Activated CD4-positive, CD25-positive, alpha-beta regulatory T cell treated with anti-CD3 and anti-CD28 coated beads, Interleukin-2, amount 50 U/mL, for 24 hours (primary cell): ENCODE results near the gene SH3GL3.

Experiments used
- ATAC-seq, 2 donors: fragments of 150-1000 bp; cut with Tn5 transposase; one replicate each; pipeline ENCODE4 v1.10.0; 2021; ENCODE audit warnings: mild to moderate bottlenecking in 1 of 2, moderate library complexity in 1 of 2

Gene SH3GL3

GRCh38 chr15:83570756-83571155 lies 123.6 kb downstream of the SH3GL3 start:
- ATAC-seq, result no peak

GRCh38 chr15:83571820-83572707 lies 124.9 kb downstream of the SH3GL3 start:
- no peak for ATAC-seq

- no peak for ATAC-seq
Measured at GRCh38 chr15:83574345-83574744, 127.2 kb downstream of the SH3GL3 start.

GRCh38 chr15:83578691-83579090 lies 131.6 kb downstream of the SH3GL3 start:
- ATAC-seq, result no peak

- no peak for ATAC-seq
Measured at GRCh38 chr15:83581381-83581780, 134.2 kb downstream of the SH3GL3 start.

- no peak for ATAC-seq
Measured at GRCh38 chr15:83582381-83582780, 135.2 kb downstream of the SH3GL3 start.

- ATAC-seq, result no peak
Measured at GRCh38 chr15:83585601-83586335, 138.6 kb downstream of the SH3GL3 start.

GRCh38 chr15:83587091-83587490 lies 139.9 kb downstream of the SH3GL3 start:
- ATAC-seq, result no peak

GRCh38 chr15:83588441-83588840 lies 141.3 kb downstream of the SH3GL3 start:
- no peak for ATAC-seq

- ATAC-seq, result no peak
Measured at GRCh38 chr15:83592370-83593040, 145.4 kb downstream of the SH3GL3 start.

- ATAC-seq, result no peak
Measured at GRCh38 chr15:83595191-83595590, 148.1 kb downstream of the SH3GL3 start.

GRCh38 chr15:83598031-83598430 lies 150.9 kb downstream of the SH3GL3 start:
- no peak for ATAC-seq

GRCh38 chr15:83602021-83602420 lies 154.9 kb downstream of the SH3GL3 start:
- no peak for ATAC-seq

GRCh38 chr15:83604549-83604948 lies 157.4 kb downstream of the SH3GL3 start:
- ATAC-seq, result no peak

GRCh38 chr15:83605111-83605945 lies 158.2 kb downstream of the SH3GL3 start:
- ATAC-seq, result no peak

- no peak for ATAC-seq
Measured at GRCh38 chr15:83610132-83610531, 163.0 kb downstream of the SH3GL3 start.

- no peak for ATAC-seq
Measured at GRCh38 chr15:83610901-83611685, 164.0 kb downstream of the SH3GL3 start.

- ATAC-seq, result no peak
Measured at GRCh38 chr15:83612226-83612625, 165.1 kb downstream of the SH3GL3 start.

GRCh38 chr15:83612898-83613635 lies 165.9 kb downstream of the SH3GL3 start:
- no peak for ATAC-seq

GRCh38 chr15:83613714-83614113 lies 166.6 kb downstream of the SH3GL3 start:
- ATAC-seq, result no peak

GRCh38 chr15:83616840-83617239 lies 169.7 kb downstream of the SH3GL3 start:
- ATAC-seq, result no peak
